ENCODE data around the gene RHOB. TPM values are rescaled to one million over a fixed set of nuclear protein-coding genes. Genes with fewer than 3 reads are reported as not detected.
A peak's percentile ranks its signal among the peaks of the same experiment; 100 is the strongest.

RHOB gene
- total RNA-seq (63.0 and 65.0 TPM in 2 replicates), polyA plus RNA-seq (935 and 1,037 TPM in 2 replicates), polyA minus RNA-seq (1,301 and 2,899 TPM in 2 replicates)
- total RNA-seq (2013), result 187 TPM

GRCh38 chr2:20446917-20447436, at the start of gene RHOB:
RHOB (plus strand) TSS chr2:20447074; CDS start chr2:20447466, 392 bp downstream.
- H3K27me3 ChIP-seq (replicated peaks in 1 of 4; ENCODE audit: control extremely low read depth in 1 of 4, control insufficient read depth in 3 of 4, insufficient read depth in 4 of 4, low read length in 3 of 4), result peaks cover 0 to 21% (median 7%) of the 10 kb centered on the region in 4 experiments
- no peaks in the 10 kb centered on the region for H3K9me3 Mint-ChIP-seq (ENCODE audit: insufficient read depth)
- H3K4me3 Mint-ChIP-seq, result peak within 1 kb of the TSS; percentile 95
- TF ChIP-seq EZH2 (IDR thresholded peaks at IDR 0.05; ENCODE audit: borderline replicate concordance, insufficient read depth, low read depth, low read length, poor library complexity, severe bottlenecking) (no peak), CTCF (IDR thresholded peaks at IDR 0.05) (no peak)
- H2AFZ ChIP-seq (ENCODE audit: insufficient read depth, low read depth, low read length, poor library complexity, severe bottlenecking), result peak within 1 kb of the TSS; percentile 51
- peak within 1 kb of the TSS; percentile 96 for H3K27ac Mint-ChIP-seq
- H3K36me3 ChIP-seq (replicated peaks in 1 of 2; ENCODE audit: control extremely low read depth in 1 of 2, control insufficient read depth in 1 of 2, extremely low read depth in 1 of 2, insufficient read depth in 2 of 2, low read length in 1 of 2), result no peaks in the 10 kb centered on the region
- H3K79me2 ChIP-seq (ENCODE audit: control insufficient read depth, insufficient read depth, low read length), result peaks cover 12% of the 10 kb centered on the region
- H3K27me3 Mint-ChIP-seq, result peaks cover 14% of the 10 kb centered on the region
- POLR2A ChIA-PET, result interaction anchor here (0.8 to 2.9 kb wide), 17 partner anchors 16 to 397 kb away, joined by 3 to 29 read pairs (median 8); partner anchors contain the start of genes GDF7, HS1BP3 and LDAH
- H3K27ac ChIP-seq (ENCODE audit: low read length in 2 of 2), result peak within 1 kb of the TSS; percentile 69 to 92
- ATAC-seq (ENCODE audit: low read depth) (peak; percentile 92), DNase-seq (peak; percentile 98)
- H3K4me1 ChIP-seq (ENCODE audit: control insufficient read depth in 2 of 2, insufficient read depth in 2 of 2, low read length in 2 of 2), result peaks cover 15 to 20% of the 10 kb centered on the region in 2 donors
- CTCF ChIA-PET, result interaction anchor here (0.9 to 5.2 kb wide), 21 partner anchors 10 to 230 kb away, joined by 3 to 76 read pairs (median 5); partner anchors contain the start of gene HS1BP3
- H3K4me2 ChIP-seq (replicated peaks; ENCODE audit: low read depth, low read length, poor library complexity, severe bottlenecking), result peak within 1 kb of the TSS; percentile 91
- WGBS (ENCODE audit: insufficient coverage), result under 1% methylated on average over 60 of the region's 60 CpGs
- H3K9ac ChIP-seq (ENCODE audit: low read length), result peak within 1 kb of the TSS; percentile 92
- peaks cover 22% of the 10 kb centered on the region for H4K20me1 ChIP-seq (ENCODE audit: control insufficient read depth, insufficient read depth, low read length, poor library complexity, severe bottlenecking)
- H3K9me3 ChIP-seq (ENCODE audit: control extremely low read depth in 1 of 3, control insufficient read depth in 2 of 3, insufficient read depth in 1 of 3, low read length in 2 of 3), result peaks cover 0 to 8% (median 0%) of the 10 kb centered on the region in 3 donors
- H3K4me3 ChIP-seq (ENCODE audit: control extremely low read depth in 1 of 5, extremely low read depth in 1 of 5, insufficient read depth in 1 of 5, low read depth in 2 of 5, low read length in 4 of 5), result peak within 1 kb of the TSS; percentile 65 to 79 (median 70)
- intact Hi-C loops (cut with micrococcal nuclease), result loop anchor here (1.0 to 10.0 kb wide), 12 partner anchors 35 to 1885 kb away; partner anchors contain the start of genes HS1BP3, LAPTM4A, LDAH and RDH14
- H3K4me1 Mint-ChIP-seq, result peaks cover 18% of the 10 kb centered on the region

GRCh38 chr2:20397811-20398447, 48.9 kb upstream of the RHOB start:
- POLR2A ChIA-PET, result no interaction called here
- H3K4me1 ChIP-seq (ENCODE audit: control insufficient read depth in 2 of 2, insufficient read depth in 2 of 2, low read length in 2 of 2), result no peaks in the 10 kb centered on the region
- H3K4me1 Mint-ChIP-seq, result no peaks in the 10 kb centered on the region
- peaks cover 0 to 6% (median under 1%) of the 10 kb centered on the region in 4 experiments for H3K27me3 ChIP-seq (replicated peaks in 1 of 4; ENCODE audit: control extremely low read depth in 1 of 4, control insufficient read depth in 3 of 4, insufficient read depth in 4 of 4, low read length in 3 of 4)
- 90% methylated on average over 5 of the region's 5 CpGs for WGBS (ENCODE audit: insufficient coverage)
- H3K27ac ChIP-seq (ENCODE audit: low read length in 2 of 2), result no peak overlapping the region
- no peak overlapping the region for H3K9ac ChIP-seq (ENCODE audit: low read length)
- H3K4me3 ChIP-seq (ENCODE audit: control extremely low read depth in 1 of 5, extremely low read depth in 1 of 5, insufficient read depth in 1 of 5, low read depth in 2 of 5, low read length in 4 of 5), result no peak overlapping the region
- intact Hi-C loops (cut with micrococcal nuclease), result no loop called here
- CTCF ChIA-PET, result interaction anchor here (1.3 to 2.1 kb wide), 2 partner anchors 13 to 245 kb away, joined by 3 to 4 read pairs; no protein-coding TSS in a partner anchor
- H3K9me3 Mint-ChIP-seq (ENCODE audit: insufficient read depth), result no peaks in the 10 kb centered on the region
- no peak overlapping the region for H3K27ac Mint-ChIP-seq
- no peak overlapping the region for H2AFZ ChIP-seq (ENCODE audit: insufficient read depth, low read depth, low read length, poor library complexity, severe bottlenecking)
- H3K36me3 ChIP-seq (replicated peaks in 1 of 2; ENCODE audit: control extremely low read depth in 1 of 2, control insufficient read depth in 1 of 2, extremely low read depth in 1 of 2, insufficient read depth in 2 of 2, low read length in 1 of 2), result no peaks in the 10 kb centered on the region
- TF ChIP-seq CTCF (IDR thresholded peaks at IDR 0.05) (no peak), EZH2 (IDR thresholded peaks at IDR 0.05; ENCODE audit: borderline replicate concordance, insufficient read depth, low read depth, low read length, poor library complexity, severe bottlenecking) (no peak)
- ATAC-seq (ENCODE audit: low read depth) (no peak), DNase-seq (no peak)
- no peaks in the 10 kb centered on the region for H4K20me1 ChIP-seq (ENCODE audit: control insufficient read depth, insufficient read depth, low read length, poor library complexity, severe bottlenecking)
- H3K4me3 Mint-ChIP-seq, result no peak overlapping the region
- H3K4me2 ChIP-seq (replicated peaks; ENCODE audit: low read depth, low read length, poor library complexity, severe bottlenecking), result no peak overlapping the region
- no peaks in the 10 kb centered on the region for H3K79me2 ChIP-seq (ENCODE audit: control insufficient read depth, insufficient read depth, low read length)
- H3K9me3 ChIP-seq (ENCODE audit: control extremely low read depth in 1 of 3, control insufficient read depth in 2 of 3, insufficient read depth in 1 of 3, low read length in 2 of 3), result no peaks in the 10 kb centered on the region
- H3K27me3 Mint-ChIP-seq, result peaks cover 24% of the 10 kb centered on the region
